IMR-90 (cell line): ENCODE results near the gene BLZF1. TPM values are rescaled to one million over a fixed set of nuclear protein-coding genes. Genes with fewer than 3 reads are reported as not detected.
"Not testable (repeated sequence)": the region's sequence is repeated elsewhere in the genome, so short reads cannot be mapped to it uniquely, and the experiment has no call there.

Experiments
- ATAC-seq: fragments of 200-7000 bp; cut with Tn5 transposase; 2 replicates; pipeline ENCODE4 v1.9.1; 2020; ENCODE audit warnings: low read depth, mild to moderate bottlenecking, moderate library complexity
- BruUV-seq: library from RNA; stranded (reverse); fragments of 400-500 nt; replicated peaks from 2 replicates; lab custom pipeline; 2021; lab: Mats Ljungman, UMichigan
- CTCF ChIA-PET: fragments of 300-600 bp; formaldehyde crosslinking; extraction: SDS; loops from one replicate; lab custom pipeline; 2021; ENCODE audit warnings: antibody characterized with exemption; lab: Yijun Ruan, JAX
- POLR2A ChIA-PET: fragments of 300-600 bp; sonication (Branson Sonifier 250); formaldehyde crosslinking; loops from one replicate; lab custom pipeline; 2022; ENCODE audit warnings: antibody characterized with exemption; ENCODE audit not compliant: unreplicated experiment; lab: Charles Lee
- DNase-seq: peaks from one replicate; pipeline ENCODE4 v3.0.0; 2013
- H2AFZ ChIP-seq: replicated peaks from 2 replicates; pipeline ENCODE3; 2013; ENCODE audit warnings: low read length, mild to moderate bottlenecking; ENCODE audit not compliant: poor library complexity
- H2AK5ac ChIP-seq: 2 replicates; pipeline ENCODE4 v1.6.1; 2013; ENCODE audit warnings: low read depth, low read length, inconsistent platforms
- H2AK9ac ChIP-seq: replicated peaks from 2 replicates; pipeline ENCODE3; 2013; ENCODE audit warnings: mild to moderate bottlenecking, low read depth, low read length, moderate library complexity; ENCODE audit not compliant: poor library complexity
- H2BK120ac ChIP-seq: 2 replicates; pipeline ENCODE4 v1.6.1; 2013; ENCODE audit warnings: low read depth, low read length, inconsistent platforms
- H2BK15ac ChIP-seq: 3 replicates; pipeline ENCODE4 v1.6.1; 2013; ENCODE audit warnings: low read depth, low read length, inconsistent platforms
- H2BK20ac ChIP-seq: 2 replicates; pipeline ENCODE4 v1.6.1; 2013; ENCODE audit warnings: low read depth, mild to moderate bottlenecking, inconsistent platforms, low read length, moderate library complexity
- H2BK5ac ChIP-seq: 2 replicates; pipeline ENCODE4 v1.6.1; 2013; ENCODE audit warnings: mild to moderate bottlenecking, low read depth, low read length, inconsistent platforms; ENCODE audit not compliant: poor library complexity, severe bottlenecking
- H3K14ac ChIP-seq: replicated peaks from 2 replicates; pipeline ENCODE4 v1.6.1; 2013; ENCODE audit warnings: low read depth, low read length, inconsistent platforms
- H3K18ac ChIP-seq: 2 replicates; pipeline ENCODE4 v1.6.1; 2013; ENCODE audit warnings: low read depth, low read length, control low read depth
- H3K23ac ChIP-seq: 2 replicates; pipeline ENCODE4 v1.6.1; 2013; ENCODE audit warnings: low read depth, low read length, inconsistent platforms
- H3K27ac ChIP-seq: 2 replicates; pipeline ENCODE4 v1.5.1; 2013; ENCODE audit warnings: mild to moderate bottlenecking, control low read depth, low read length; ENCODE audit not compliant: insufficient read depth
- H3K27me3 ChIP-seq: 2 replicates; pipeline ENCODE4 v1.6.1; 2013; ENCODE audit warnings: low read length; ENCODE audit not compliant: control insufficient read depth, insufficient read depth
- H3K36me3 ChIP-seq: 2 replicates; pipeline ENCODE4 v1.6.1; 2013; ENCODE audit warnings: low read length, mixed read lengths; ENCODE audit not compliant: control insufficient read depth, insufficient read depth
- H3K4ac ChIP-seq: 2 replicates; pipeline ENCODE4 v1.6.1; 2013; ENCODE audit warnings: low read depth, low read length, inconsistent platforms
- H3K4me1 ChIP-seq: 2 replicates; pipeline ENCODE4 v1.6.1; 2013; ENCODE audit warnings: low read length, mixed read lengths; ENCODE audit not compliant: control insufficient read depth, insufficient read depth
- H3K4me2 ChIP-seq: 2 replicates; pipeline ENCODE4 v1.6.1; 2013; ENCODE audit warnings: low read depth, mild to moderate bottlenecking, control low read depth, low read length, moderate library complexity
- H3K4me3 ChIP-seq: 2 replicates; pipeline ENCODE4 v1.5.1; 2013; ENCODE audit warnings: low read depth, mild to moderate bottlenecking, control low read depth, low read length, moderate library complexity; ENCODE audit not compliant: insufficient read depth
- H3K56ac ChIP-seq: 2 replicates; pipeline ENCODE4 v1.6.1; 2013; ENCODE audit warnings: low read length, inconsistent platforms; ENCODE audit not compliant: insufficient read depth; ENCODE audit errors: extremely low read depth
- H3K79me1 ChIP-seq, 2 experiments: 2 replicates each; pipeline ENCODE4 v1.6.1; 2013; ENCODE audit warnings: low read length in 2 of 2, inconsistent platforms in 1 of 2, low read depth in 1 of 2
- H3K9ac ChIP-seq: 2 replicates; pipeline ENCODE4 v1.6.1; 2013; ENCODE audit warnings: low read depth, low read length, control low read depth
- H3K9me1 ChIP-seq: 2 replicates; pipeline ENCODE4 v1.6.1; 2013; ENCODE audit warnings: low read length, inconsistent platforms; ENCODE audit not compliant: insufficient read depth
- H3K9me3 ChIP-seq: 2 replicates; pipeline ENCODE4 v1.6.1; 2013; ENCODE audit warnings: low read length; ENCODE audit not compliant: control insufficient read depth, insufficient read depth
- H4K20me1 ChIP-seq: 2 replicates; pipeline ENCODE4 v1.6.1; 2013; ENCODE audit warnings: low read length, inconsistent platforms; ENCODE audit not compliant: insufficient read depth
- H4K5ac ChIP-seq: 2 replicates; pipeline ENCODE4 v1.6.1; 2013; ENCODE audit warnings: mild to moderate bottlenecking, low read depth, low read length, control low read depth
- H4K8ac ChIP-seq, 2 experiments: 2 replicates each; pipeline ENCODE4 v1.6.1; 2013; ENCODE audit warnings: low read depth in 2 of 2, low read length in 2 of 2, control low read depth in 1 of 2, inconsistent platforms in 1 of 2
- H4K91ac ChIP-seq: 2 replicates; pipeline ENCODE4 v1.6.1; 2013; ENCODE audit warnings: low read depth, low read length, inconsistent platforms; ENCODE audit not compliant: insufficient read depth
- WGBS, 2 experiments: methylation state at CpG; one replicate each; pipeline versions ENCODE4 v1.1.5 to v1.1.7; 2013; ENCODE audit warnings: missing lambda C conversion rate in 2 of 2; ENCODE audit not compliant: insufficient read length in 1 of 2; ENCODE audit errors: extremely low coverage in 2 of 2; 5-methylcytosine and 5-hydroxymethylcytosine counted together
- dilution Hi-C: fragments of 300-500 bp; cut with HindIII; formaldehyde crosslinking; loops from one replicate; pipeline ENCODE4 v1.14.3; 2018; ENCODE audit warnings: low sequenced_read_pairs; ENCODE audit not compliant: unreplicated experiment
- in situ Hi-C: fragments of 300-500 bp; cut with MboI; formaldehyde crosslinking; loops from 3 replicates; pipeline ENCODE4 v1.14.3; 2019; ENCODE audit warnings: low sequenced_read_pairs, inconsistent platforms, mixed read lengths
- intact Hi-C: fragments of 100-400 bp; cut with micrococcal nuclease; formaldehyde crosslinking; loops from 2 replicates; pipeline ENCODE4 v1.10.0; 2022
- polyA plus RNA-seq, 3 experiments: library from polyadenylated mRNA; depleted of rRNA; stranded (reverse); fragments of >200 nt; gene quantifications; 2 replicates each; pipeline ENCODE4 v1.2.3, GENCODE V29; 2012; ENCODE audit warnings: low replicate concordance in 1 of 3
- total RNA-seq: library from RNA; depleted of rRNA; stranded (reverse); fragments of >200 nt; gene quantifications from 2 replicates; pipeline ENCODE4 v1.2.3, GENCODE V29; 2012

The BLZF1 gene
- total and polyA plus RNA-seq, 2 of the 4 experiments (the other 2 are of a cell fraction), result 14.2 to 24.2 TPM

DNA sequence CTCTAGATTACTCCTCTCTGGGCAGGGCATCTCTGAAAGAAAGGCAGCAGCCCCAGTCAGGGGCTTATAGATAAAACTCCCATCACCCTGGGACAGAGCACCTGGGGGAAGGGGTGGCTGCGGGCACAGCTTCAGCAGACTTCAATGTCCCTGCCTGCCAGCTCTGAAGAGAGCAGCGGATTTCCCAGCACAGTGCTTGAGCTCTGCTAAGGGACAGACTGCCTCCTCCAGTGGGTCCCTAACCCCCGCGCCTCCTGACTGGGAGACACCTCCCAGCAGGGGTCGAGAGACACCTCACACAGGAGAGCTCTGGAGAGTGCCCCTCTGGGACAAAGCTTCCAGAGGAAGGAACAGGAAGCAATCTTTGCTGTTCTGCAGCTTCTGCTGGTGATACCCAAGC, 40.3 kb downstream of the BLZF1 start:
- no CpG with 5 or more reads among the region's 5 CpGs for WGBS, 2 experiments
- CTCF ChIA-PET, intact Hi-C loops: not testable (repeated sequence)

More for the DNA sequence above, 40.3 kb downstream of the BLZF1 start:
- H4K8ac ChIP-seq, H2BK15ac ChIP-seq, dilution Hi-C loops, H3K4ac ChIP-seq, DNase-seq, H3K79me1 ChIP-seq, ATAC-seq, H2AFZ ChIP-seq, H2BK20ac ChIP-seq, H4K91ac ChIP-seq, H3K9me3 ChIP-seq, H2AK9ac ChIP-seq, H3K36me3 ChIP-seq, H4K20me1 ChIP-seq, H3K14ac ChIP-seq, H3K27ac ChIP-seq, POLR2A ChIA-PET, H3K4me1 ChIP-seq, H3K23ac ChIP-seq, in situ Hi-C loops, H2BK5ac ChIP-seq, H3K27me3 ChIP-seq, H3K56ac ChIP-seq, H3K9ac ChIP-seq, H2AK5ac ChIP-seq, H2BK120ac ChIP-seq, H3K9me1 ChIP-seq, H3K4me3 ChIP-seq, H3K18ac ChIP-seq, H4K5ac ChIP-seq, H3K4me2 ChIP-seq, BruUV-seq: not testable (repeated sequence)
